HFFc6 (cell line): Measurements from ENCODE around the gene PHTF2. TPM values are rescaled to one million over a fixed set of nuclear protein-coding genes. Genes with fewer than 3 reads are reported as not detected.

Experiments used
- DNase-seq: peaks from one replicate; pipeline ENCODE4 v3.0.0-alpha.2; 2018
- H3K27ac Mint-ChIP-seq: 2 replicates; pipeline ENCODE4 v1.8.0; 2020; ENCODE audit warnings: mild to moderate bottlenecking, mixed read lengths
- H3K27me3 Mint-ChIP-seq: 2 replicates; pipeline ENCODE4 v1.8.0; 2021; ENCODE audit warnings: mild to moderate bottlenecking, moderate library complexity, mixed read lengths; ENCODE audit not compliant: insufficient read depth
- H3K36me3 Mint-ChIP-seq: 2 replicates; pipeline ENCODE4 v1.8.0; 2021; ENCODE audit warnings: low read depth, mixed read lengths
- H3K4me1 Mint-ChIP-seq: 2 replicates; pipeline ENCODE4 v1.8.0; 2020; ENCODE audit warnings: low read depth, mixed read lengths
- H3K4me3 Mint-ChIP-seq: 2 replicates; pipeline ENCODE4 v1.8.0; 2020; ENCODE audit warnings: mild to moderate bottlenecking, moderate library complexity, mixed read lengths
- H3K9me3 Mint-ChIP-seq: 2 replicates; pipeline ENCODE4 v1.8.0; 2020; ENCODE audit warnings: mild to moderate bottlenecking, mixed read lengths
- total RNA-seq, 6 experiments: library from RNA; stranded (reverse); fragmentation: NEBNext Ultra II Directional; extraction: Animal tissue kit (Norgen Biotek cat#: 25700); gene quantifications; 2 replicates in 1 of 6; 3 replicates in 5 of 6; pipeline ENCODE4 v1.2.3, GENCODE V29; 2021
- TF ChIP-seq, protein P1 (sequence below): fragments of 200-600 bp; sonication (generic); IDR thresholded peaks from 2 replicates; pipeline ENCODE4 v1.5.0; 2021; ENCODE audit warnings: antibody characterized with exemption, mild to moderate bottlenecking

The PHTF2 gene
- total RNA-seq, 6 experiments from 2014 or later: 59.8 to 83.2 (median 71.9) TPM

DNA sequence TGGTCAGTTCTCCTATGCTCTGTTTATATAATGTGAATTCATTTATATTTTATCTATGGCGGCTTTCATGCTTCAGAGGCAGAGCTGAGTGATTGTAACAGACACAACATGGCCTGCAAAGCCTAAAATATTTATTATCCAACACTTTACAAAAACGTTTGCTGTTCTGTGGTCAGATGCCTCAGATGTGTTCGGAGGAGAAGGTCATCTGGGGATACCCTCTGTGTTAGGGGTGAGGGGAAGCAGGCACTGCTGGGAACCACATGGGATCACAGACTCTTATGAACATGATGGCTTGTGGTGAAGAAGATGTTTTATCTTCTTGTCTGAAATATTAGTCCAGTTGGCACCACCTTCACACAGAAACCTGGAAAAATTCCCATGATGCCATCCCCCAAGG, 203.4 kb downstream of the PHTF2 start:
- peaks cover 3% of the 10 kb centered on the region; the same call in 1 of the 2 replicates for H3K9me3 Mint-ChIP-seq
- H3K4me3 Mint-ChIP-seq: no peak overlapping the region
- TF ChIP-seq, protein P1, sequence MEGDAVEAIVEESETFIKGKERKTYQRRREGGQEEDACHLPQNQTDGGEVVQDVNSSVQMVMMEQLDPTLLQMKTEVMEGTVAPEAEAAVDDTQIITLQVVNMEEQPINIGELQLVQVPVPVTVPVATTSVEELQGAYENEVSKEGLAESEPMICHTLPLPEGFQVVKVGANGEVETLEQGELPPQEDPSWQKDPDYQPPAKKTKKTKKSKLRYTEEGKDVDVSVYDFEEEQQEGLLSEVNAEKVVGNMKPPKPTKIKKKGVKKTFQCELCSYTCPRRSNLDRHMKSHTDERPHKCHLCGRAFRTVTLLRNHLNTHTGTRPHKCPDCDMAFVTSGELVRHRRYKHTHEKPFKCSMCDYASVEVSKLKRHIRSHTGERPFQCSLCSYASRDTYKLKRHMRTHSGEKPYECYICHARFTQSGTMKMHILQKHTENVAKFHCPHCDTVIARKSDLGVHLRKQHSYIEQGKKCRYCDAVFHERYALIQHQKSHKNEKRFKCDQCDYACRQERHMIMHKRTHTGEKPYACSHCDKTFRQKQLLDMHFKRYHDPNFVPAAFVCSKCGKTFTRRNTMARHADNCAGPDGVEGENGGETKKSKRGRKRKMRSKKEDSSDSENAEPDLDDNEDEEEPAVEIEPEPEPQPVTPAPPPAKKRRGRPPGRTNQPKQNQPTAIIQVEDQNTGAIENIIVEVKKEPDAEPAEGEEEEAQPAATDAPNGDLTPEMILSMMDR: no peak
- no peak for DNase-seq
- no peak overlapping the region for H3K27ac Mint-ChIP-seq
- H3K4me1 Mint-ChIP-seq: no peaks in the 10 kb centered on the region
- H3K27me3 Mint-ChIP-seq: peaks cover 3% of the 10 kb centered on the region
- no peaks in the 10 kb centered on the region for H3K36me3 Mint-ChIP-seq

DNA sequence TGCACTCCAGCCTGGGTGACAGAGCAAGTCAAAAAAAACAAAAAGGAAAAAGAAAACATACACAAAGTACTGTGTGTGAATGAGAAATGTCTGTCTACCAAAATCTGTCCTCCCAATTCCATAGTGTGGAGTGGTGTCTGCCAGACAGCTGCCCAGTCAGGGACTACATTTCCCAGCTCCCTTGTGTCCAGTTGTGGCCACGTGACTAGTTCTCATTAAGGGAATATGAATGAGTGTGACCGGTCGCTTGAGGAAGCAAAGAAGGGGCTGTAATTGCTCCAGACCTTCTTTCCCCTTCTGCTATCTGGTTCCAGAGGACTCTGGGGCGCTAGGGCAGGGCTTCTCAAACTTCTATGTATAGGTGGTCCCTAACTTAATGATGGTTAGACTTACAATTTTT, 204.1 kb downstream of the PHTF2 start:
- no peaks in the 10 kb centered on the region for H3K36me3 Mint-ChIP-seq
- H3K9me3 Mint-ChIP-seq: peaks cover 3% of the 10 kb centered on the region; the same call in 1 of the 2 replicates
- H3K27me3 Mint-ChIP-seq: peaks cover 3% of the 10 kb centered on the region
- H3K27ac Mint-ChIP-seq: no peak overlapping the region
- TF ChIP-seq, protein P1: no peak
- no peaks in the 10 kb centered on the region for H3K4me1 Mint-ChIP-seq
- DNase-seq: no peak
- no peak overlapping the region for H3K4me3 Mint-ChIP-seq

GRCh38 chr7:78006063-78006755, 207.6 kb downstream of the PHTF2 start:
- H3K27ac Mint-ChIP-seq: no peak overlapping the region
- no peak for DNase-seq

More at GRCh38 chr7:78006063-78006755, 207.6 kb downstream of the PHTF2 start:
- Mint-ChIP-seq H3K9me3 (no peaks in the 10 kb centered on the region), H3K36me3 (no peaks in the 10 kb centered on the region), H3K27me3 (no peaks in the 10 kb centered on the region; the same call in 1 of the 2 replicates), H3K4me3 (no peak overlapping the region), H3K4me1 (no peaks in the 10 kb centered on the region)
- TF ChIP-seq, protein P1: no peak

Other genes starting within 250 kb of the PHTF2 start
- gene RSBN1L, start 102.3 kb upstream of the PHTF2 start, total RNA-seq: 10 to 100 TPM; 11.2 to 14.0 (median 12.9) TPM
- 10 to 100 TPM; 20.7 to 25.6 (median 23.7) TPM for gene TMEM60, start 339 bp upstream of the PHTF2 start, total RNA-seq